ENCODE data around the gene ITGA3.

DNA sequence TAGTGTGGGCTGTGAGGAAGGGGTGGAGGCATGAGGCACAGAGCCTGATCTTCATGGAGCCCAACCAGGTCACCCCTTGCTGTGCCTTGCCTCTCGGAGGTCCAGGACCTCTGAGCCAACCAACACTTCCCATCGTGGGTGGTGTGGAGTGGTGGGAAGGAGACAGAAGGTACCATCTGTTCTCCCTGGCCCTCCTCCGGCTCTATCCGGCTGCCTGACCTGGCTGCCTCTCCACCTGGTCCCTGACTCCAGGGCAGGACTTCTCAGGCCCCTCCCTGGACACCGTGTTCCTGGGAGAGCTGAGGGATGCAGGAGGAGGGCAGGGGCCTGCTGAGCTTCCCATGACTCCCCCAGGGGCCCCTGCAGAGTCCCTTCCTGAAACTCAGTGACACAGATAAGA is 43.1 kb downstream of the ITGA3 start:
- TF ChIP-seq, protein P1, sequence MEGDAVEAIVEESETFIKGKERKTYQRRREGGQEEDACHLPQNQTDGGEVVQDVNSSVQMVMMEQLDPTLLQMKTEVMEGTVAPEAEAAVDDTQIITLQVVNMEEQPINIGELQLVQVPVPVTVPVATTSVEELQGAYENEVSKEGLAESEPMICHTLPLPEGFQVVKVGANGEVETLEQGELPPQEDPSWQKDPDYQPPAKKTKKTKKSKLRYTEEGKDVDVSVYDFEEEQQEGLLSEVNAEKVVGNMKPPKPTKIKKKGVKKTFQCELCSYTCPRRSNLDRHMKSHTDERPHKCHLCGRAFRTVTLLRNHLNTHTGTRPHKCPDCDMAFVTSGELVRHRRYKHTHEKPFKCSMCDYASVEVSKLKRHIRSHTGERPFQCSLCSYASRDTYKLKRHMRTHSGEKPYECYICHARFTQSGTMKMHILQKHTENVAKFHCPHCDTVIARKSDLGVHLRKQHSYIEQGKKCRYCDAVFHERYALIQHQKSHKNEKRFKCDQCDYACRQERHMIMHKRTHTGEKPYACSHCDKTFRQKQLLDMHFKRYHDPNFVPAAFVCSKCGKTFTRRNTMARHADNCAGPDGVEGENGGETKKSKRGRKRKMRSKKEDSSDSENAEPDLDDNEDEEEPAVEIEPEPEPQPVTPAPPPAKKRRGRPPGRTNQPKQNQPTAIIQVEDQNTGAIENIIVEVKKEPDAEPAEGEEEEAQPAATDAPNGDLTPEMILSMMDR (IDR thresholded peaks at IDR 0.05; ENCODE audit: borderline replicate concordance, extremely low read depth, low read length, poor library complexity, severe bottlenecking) = no peak
- no peak for TF ChIP-seq EZH2 (IDR thresholded peaks at IDR 0.05; ENCODE audit: borderline replicate concordance, low read depth, low read length, severe bottlenecking)

All from DND-41 (cell line).